ENCODE measurements around the gene SET. TPM values are rescaled to one million over a fixed set of nuclear protein-coding genes. Genes with fewer than 3 reads are reported as not detected.

The SET gene
- total RNA-seq, 1 experiment from 2014 or later, result 378 TPM

GRCh38 chr9:128702949-128703615 lies 14.1 kb downstream of the SET start:
- Histone ChIP-seq H3K4me2 (ENCODE audit: low read depth, low read length, poor library complexity, severe bottlenecking) (no peak overlapping the region), H3K4me1 (ENCODE audit: low read length) (no peaks in the 10 kb centered on the region), H3K79me2 (ENCODE audit: low read length) (no peaks in the 10 kb centered on the region), H3K4me3 (ENCODE audit: low read length) (no peak overlapping the region), H3K9ac (ENCODE audit: low read length) (no peak overlapping the region), H2AFZ (ENCODE audit: low read length) (no peak overlapping the region), H3K9me3 (ENCODE audit: low read length) (no peaks in the 10 kb centered on the region), H3K36me3 (ENCODE audit: insufficient read depth, low read length) (no peaks in the 10 kb centered on the region), H3K9me2 (replicated peaks; ENCODE audit: insufficient read depth, low read length) (no peaks in the 10 kb centered on the region), H3K27ac (ENCODE audit: low read length) (no peak overlapping the region), H3K27me3 (ENCODE audit: low read length) (no peaks in the 10 kb centered on the region), H4K20me1 (ENCODE audit: insufficient read depth, low read depth, low read length) (no peaks in the 10 kb centered on the region)
- DNase-seq, result no peak

- Histone ChIP-seq H3K4me3 (ENCODE audit: low read length) (no peak overlapping the region), H3K36me3 (ENCODE audit: insufficient read depth, low read length) (no peaks in the 10 kb centered on the region), H3K9me3 (ENCODE audit: low read length) (no peaks in the 10 kb centered on the region), H4K20me1 (ENCODE audit: insufficient read depth, low read depth, low read length) (no peaks in the 10 kb centered on the region), H3K79me2 (ENCODE audit: low read length) (no peaks in the 10 kb centered on the region), H3K4me2 (ENCODE audit: low read depth, low read length, poor library complexity, severe bottlenecking) (no peak overlapping the region), H3K9ac (ENCODE audit: low read length) (no peak overlapping the region), H2AFZ (ENCODE audit: low read length) (no peak overlapping the region), H3K9me2 (replicated peaks; ENCODE audit: insufficient read depth, low read length) (no peaks in the 10 kb centered on the region), H3K27ac (ENCODE audit: low read length) (no peak overlapping the region), H3K4me1 (ENCODE audit: low read length) (no peaks in the 10 kb centered on the region), H3K27me3 (ENCODE audit: low read length) (no peaks in the 10 kb centered on the region)
- DNase-seq, result no peak
Observed at GRCh38 chr9:128703616-128704355, 14.8 kb downstream of the SET start.

GRCh38 chr9:128704356-128704670 lies 15.3 kb downstream of the SET start:
- Histone ChIP-seq H2AFZ (ENCODE audit: low read length) (no peak overlapping the region), H3K36me3 (ENCODE audit: insufficient read depth, low read length) (no peaks in the 10 kb centered on the region), H3K9me3 (ENCODE audit: low read length) (no peaks in the 10 kb centered on the region), H3K79me2 (ENCODE audit: low read length) (no peaks in the 10 kb centered on the region), H4K20me1 (ENCODE audit: insufficient read depth, low read depth, low read length) (no peaks in the 10 kb centered on the region), H3K9ac (ENCODE audit: low read length) (no peak overlapping the region), H3K4me1 (ENCODE audit: low read length) (no peaks in the 10 kb centered on the region), H3K4me2 (ENCODE audit: low read depth, low read length, poor library complexity, severe bottlenecking) (no peak overlapping the region), H3K4me3 (ENCODE audit: low read length) (no peak overlapping the region), H3K27me3 (ENCODE audit: low read length) (no peaks in the 10 kb centered on the region), H3K9me2 (replicated peaks; ENCODE audit: insufficient read depth, low read length) (no peaks in the 10 kb centered on the region), H3K27ac (ENCODE audit: low read length) (no peak overlapping the region)
- DNase-seq, result no peak

GRCh38 chr9:128705051-128705965 lies 16.3 kb downstream of the SET start:
- H4K20me1 ChIP-seq (ENCODE audit: insufficient read depth, low read depth, low read length), result no peaks in the 10 kb centered on the region
- no peak overlapping the region for H3K4me2 ChIP-seq (ENCODE audit: low read depth, low read length, poor library complexity, severe bottlenecking)
- no peak overlapping the region for H3K27ac ChIP-seq (ENCODE audit: low read length)
- H3K4me1 ChIP-seq (ENCODE audit: low read length), result no peaks in the 10 kb centered on the region
- H2AFZ ChIP-seq (ENCODE audit: low read length), result no peak overlapping the region
- H3K36me3 ChIP-seq (ENCODE audit: insufficient read depth, low read length), result no peaks in the 10 kb centered on the region
- no peaks in the 10 kb centered on the region for H3K27me3 ChIP-seq (ENCODE audit: low read length)
- no peak for DNase-seq
- no peaks in the 10 kb centered on the region for H3K9me2 ChIP-seq (replicated peaks; ENCODE audit: insufficient read depth, low read length)
- H3K9me3 ChIP-seq (ENCODE audit: low read length), result no peaks in the 10 kb centered on the region
- H3K9ac ChIP-seq (ENCODE audit: low read length), result no peak overlapping the region
- no peaks in the 10 kb centered on the region for H3K79me2 ChIP-seq (ENCODE audit: low read length)
- no peak overlapping the region for H3K4me3 ChIP-seq (ENCODE audit: low read length)

GRCh38 chr9:128706045-128706444 lies 17.0 kb downstream of the SET start:
- H3K9ac ChIP-seq (ENCODE audit: low read length), result no peak overlapping the region
- no peak for DNase-seq
- no peaks in the 10 kb centered on the region for H3K4me1 ChIP-seq (ENCODE audit: low read length)
- H4K20me1 ChIP-seq (ENCODE audit: insufficient read depth, low read depth, low read length), result no peaks in the 10 kb centered on the region
- H3K36me3 ChIP-seq (ENCODE audit: insufficient read depth, low read length), result no peaks in the 10 kb centered on the region
- no peaks in the 10 kb centered on the region for H3K9me3 ChIP-seq (ENCODE audit: low read length)
- H3K27me3 ChIP-seq (ENCODE audit: low read length), result no peaks in the 10 kb centered on the region
- H3K79me2 ChIP-seq (ENCODE audit: low read length), result no peaks in the 10 kb centered on the region
- H3K4me3 ChIP-seq (ENCODE audit: low read length), result no peak overlapping the region
- H2AFZ ChIP-seq (ENCODE audit: low read length), result no peak overlapping the region
- H3K27ac ChIP-seq (ENCODE audit: low read length), result no peak overlapping the region
- no peaks in the 10 kb centered on the region for H3K9me2 ChIP-seq (replicated peaks; ENCODE audit: insufficient read depth, low read length)
- H3K4me2 ChIP-seq (ENCODE audit: low read depth, low read length, poor library complexity, severe bottlenecking), result no peak overlapping the region

- Histone ChIP-seq H3K79me2 (ENCODE audit: low read length) (no peaks in the 10 kb centered on the region), H3K4me2 (ENCODE audit: low read depth, low read length, poor library complexity, severe bottlenecking) (no peak overlapping the region), H3K27me3 (ENCODE audit: low read length) (no peaks in the 10 kb centered on the region), H3K9ac (ENCODE audit: low read length) (no peak overlapping the region), H3K9me3 (ENCODE audit: low read length) (no peaks in the 10 kb centered on the region), H3K9me2 (replicated peaks; ENCODE audit: insufficient read depth, low read length) (no peaks in the 10 kb centered on the region), H3K4me3 (ENCODE audit: low read length) (no peak overlapping the region), H3K36me3 (ENCODE audit: insufficient read depth, low read length) (no peaks in the 10 kb centered on the region), H3K27ac (ENCODE audit: low read length) (no peak overlapping the region), H4K20me1 (ENCODE audit: insufficient read depth, low read depth, low read length) (no peaks in the 10 kb centered on the region), H2AFZ (ENCODE audit: low read length) (no peak overlapping the region), H3K4me1 (ENCODE audit: low read length) (no peaks in the 10 kb centered on the region)
- DNase-seq, result no peak
Observed at GRCh38 chr9:128706671-128707381, 17.8 kb downstream of the SET start.

- no peaks in the 10 kb centered on the region for H3K4me1 ChIP-seq (ENCODE audit: low read length)
- no peaks in the 10 kb centered on the region for H3K27me3 ChIP-seq (ENCODE audit: low read length)
- no peak overlapping the region for H2AFZ ChIP-seq (ENCODE audit: low read length)
- no peak overlapping the region for H3K27ac ChIP-seq (ENCODE audit: low read length)
- DNase-seq, result no peak
- no peaks in the 10 kb centered on the region for H3K9me2 ChIP-seq (replicated peaks; ENCODE audit: insufficient read depth, low read length)
- no peaks in the 10 kb centered on the region for H4K20me1 ChIP-seq (ENCODE audit: insufficient read depth, low read depth, low read length)
- H3K4me3 ChIP-seq (ENCODE audit: low read length), result no peak overlapping the region
- H3K9me3 ChIP-seq (ENCODE audit: low read length), result no peaks in the 10 kb centered on the region
- no peaks in the 10 kb centered on the region for H3K36me3 ChIP-seq (ENCODE audit: insufficient read depth, low read length)
- H3K9ac ChIP-seq (ENCODE audit: low read length), result no peak overlapping the region
- H3K79me2 ChIP-seq (ENCODE audit: low read length), result no peaks in the 10 kb centered on the region
- no peak overlapping the region for H3K4me2 ChIP-seq (ENCODE audit: low read depth, low read length, poor library complexity, severe bottlenecking)
Observed at GRCh38 chr9:128707446-128707845, 18.4 kb downstream of the SET start.
